ENCODE results near the gene ACOT8.

The ACOT8 gene

DNA sequence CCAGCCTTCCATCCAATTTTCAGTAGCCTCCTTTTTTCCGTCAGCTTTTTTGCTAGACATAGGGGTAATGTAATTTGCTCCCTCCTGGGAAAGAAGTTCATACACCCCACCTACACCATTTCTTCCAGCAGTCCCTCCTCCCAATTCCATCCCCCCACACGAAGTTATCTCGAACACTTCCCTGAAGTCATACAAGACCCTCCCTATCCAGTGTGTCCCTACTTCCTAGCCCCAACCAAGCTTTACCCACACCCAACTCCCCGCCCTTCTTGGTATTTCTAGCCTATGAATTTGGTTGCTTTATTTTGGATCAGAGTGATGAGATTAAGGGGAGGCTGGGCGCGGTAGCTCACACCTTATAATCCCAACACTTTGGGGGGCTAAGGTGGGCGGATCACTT, 43.7 kb downstream of the ACOT8 start:
- H2AFZ ChIP-seq (ENCODE audit: low read depth, low read length) = no peak overlapping the region
- no peak for ATAC-seq (ENCODE audit: insufficient read depth, low read depth)
- H3K27ac ChIP-seq (ENCODE audit: low read length) = peak overlapping the region; percentile 83
- H3K9ac ChIP-seq (ENCODE audit: low read depth, low read length) = peak overlapping the region; percentile 88
- H3K4me3 ChIP-seq (ENCODE audit: low read depth in 1 of 2, low read length in 2 of 2) = peak overlapping the region; percentile 61 to 80; a peak in 3 of 4 replicates
- H3K4me2 ChIP-seq (ENCODE audit: insufficient read depth, low read length) = peak overlapping the region; percentile 78
- no peaks in the 10 kb centered on the region for H3K27me3 ChIP-seq (ENCODE audit: insufficient read depth, low read length, poor library complexity)
- no peak for DNase-seq
- H3K36me3 ChIP-seq (ENCODE audit: insufficient read depth, low read length) = peaks cover 69% of the 10 kb centered on the region
- H4K20me1 ChIP-seq (ENCODE audit: insufficient read depth, low read length) = peaks cover 14% of the 10 kb centered on the region; the same call in 1 of the 2 replicates
- peaks cover 34% of the 10 kb centered on the region for H3K4me1 ChIP-seq (ENCODE audit: insufficient read depth, low read length)
- H3K79me2 ChIP-seq (ENCODE audit: insufficient read depth, low read length) = peaks cover 29% of the 10 kb centered on the region
- no peaks in the 10 kb centered on the region for H3K9me3 ChIP-seq (ENCODE audit: insufficient read depth, low read length, severe bottlenecking)
- no peak for TF ChIP-seq EZH2 (IDR thresholded peaks at IDR 0.05; ENCODE audit: borderline replicate concordance, low read depth, low read length, severe bottlenecking)
- TF ChIP-seq, protein P1, sequence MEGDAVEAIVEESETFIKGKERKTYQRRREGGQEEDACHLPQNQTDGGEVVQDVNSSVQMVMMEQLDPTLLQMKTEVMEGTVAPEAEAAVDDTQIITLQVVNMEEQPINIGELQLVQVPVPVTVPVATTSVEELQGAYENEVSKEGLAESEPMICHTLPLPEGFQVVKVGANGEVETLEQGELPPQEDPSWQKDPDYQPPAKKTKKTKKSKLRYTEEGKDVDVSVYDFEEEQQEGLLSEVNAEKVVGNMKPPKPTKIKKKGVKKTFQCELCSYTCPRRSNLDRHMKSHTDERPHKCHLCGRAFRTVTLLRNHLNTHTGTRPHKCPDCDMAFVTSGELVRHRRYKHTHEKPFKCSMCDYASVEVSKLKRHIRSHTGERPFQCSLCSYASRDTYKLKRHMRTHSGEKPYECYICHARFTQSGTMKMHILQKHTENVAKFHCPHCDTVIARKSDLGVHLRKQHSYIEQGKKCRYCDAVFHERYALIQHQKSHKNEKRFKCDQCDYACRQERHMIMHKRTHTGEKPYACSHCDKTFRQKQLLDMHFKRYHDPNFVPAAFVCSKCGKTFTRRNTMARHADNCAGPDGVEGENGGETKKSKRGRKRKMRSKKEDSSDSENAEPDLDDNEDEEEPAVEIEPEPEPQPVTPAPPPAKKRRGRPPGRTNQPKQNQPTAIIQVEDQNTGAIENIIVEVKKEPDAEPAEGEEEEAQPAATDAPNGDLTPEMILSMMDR (IDR thresholded peaks at IDR 0.05; ENCODE audit: borderline replicate concordance, extremely low read depth, low read length, poor library complexity, severe bottlenecking) = no peak

DNA sequence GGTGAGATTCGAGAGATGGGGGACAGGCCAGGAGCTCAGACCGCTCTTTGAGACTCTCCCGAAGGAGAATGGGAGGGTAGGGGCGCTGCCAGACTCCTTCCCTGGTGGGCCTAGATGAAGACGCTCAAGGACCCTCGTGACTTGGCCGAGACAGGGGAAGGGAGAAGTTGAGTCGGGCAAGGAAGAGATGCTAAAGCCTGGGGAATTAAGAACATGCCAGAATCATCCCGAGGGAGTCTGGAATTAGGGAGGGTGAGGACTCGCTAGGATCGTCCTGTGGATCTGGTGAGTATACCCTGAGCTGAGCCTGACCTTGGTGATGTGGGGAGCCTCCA, 44.2 kb downstream of the ACOT8 start:
- peak overlapping the region; percentile 61 to 80 for H3K4me3 ChIP-seq (ENCODE audit: low read depth in 1 of 2, low read length in 2 of 2)
- H3K79me2 ChIP-seq (ENCODE audit: insufficient read depth, low read length) = peaks cover 29% of the 10 kb centered on the region
- H3K9me3 ChIP-seq (ENCODE audit: insufficient read depth, low read length, severe bottlenecking) = no peaks in the 10 kb centered on the region
- no peak for ATAC-seq (ENCODE audit: insufficient read depth, low read depth)
- peak overlapping the region; percentile 88 for H3K9ac ChIP-seq (ENCODE audit: low read depth, low read length)
- H3K27me3 ChIP-seq (ENCODE audit: insufficient read depth, low read length, poor library complexity) = no peaks in the 10 kb centered on the region
- DNase-seq = no peak
- no peak for TF ChIP-seq EZH2 (IDR thresholded peaks at IDR 0.05; ENCODE audit: borderline replicate concordance, low read depth, low read length, severe bottlenecking)
- TF ChIP-seq, protein P1 (IDR thresholded peaks at IDR 0.05; ENCODE audit: borderline replicate concordance, extremely low read depth, low read length, poor library complexity, severe bottlenecking) = no peak
- H4K20me1 ChIP-seq (ENCODE audit: insufficient read depth, low read length) = peaks cover 14% of the 10 kb centered on the region; the same call in 1 of the 2 replicates
- peak overlapping the region; percentile 78 for H3K4me2 ChIP-seq (ENCODE audit: insufficient read depth, low read length)
- peaks cover 34% of the 10 kb centered on the region for H3K4me1 ChIP-seq (ENCODE audit: insufficient read depth, low read length)
- H2AFZ ChIP-seq (ENCODE audit: low read depth, low read length) = peak overlapping the region; percentile 77
- H3K36me3 ChIP-seq (ENCODE audit: insufficient read depth, low read length) = peaks cover 73% of the 10 kb centered on the region
- peak overlapping the region; percentile 83 for H3K27ac ChIP-seq (ENCODE audit: low read length)

DNA sequence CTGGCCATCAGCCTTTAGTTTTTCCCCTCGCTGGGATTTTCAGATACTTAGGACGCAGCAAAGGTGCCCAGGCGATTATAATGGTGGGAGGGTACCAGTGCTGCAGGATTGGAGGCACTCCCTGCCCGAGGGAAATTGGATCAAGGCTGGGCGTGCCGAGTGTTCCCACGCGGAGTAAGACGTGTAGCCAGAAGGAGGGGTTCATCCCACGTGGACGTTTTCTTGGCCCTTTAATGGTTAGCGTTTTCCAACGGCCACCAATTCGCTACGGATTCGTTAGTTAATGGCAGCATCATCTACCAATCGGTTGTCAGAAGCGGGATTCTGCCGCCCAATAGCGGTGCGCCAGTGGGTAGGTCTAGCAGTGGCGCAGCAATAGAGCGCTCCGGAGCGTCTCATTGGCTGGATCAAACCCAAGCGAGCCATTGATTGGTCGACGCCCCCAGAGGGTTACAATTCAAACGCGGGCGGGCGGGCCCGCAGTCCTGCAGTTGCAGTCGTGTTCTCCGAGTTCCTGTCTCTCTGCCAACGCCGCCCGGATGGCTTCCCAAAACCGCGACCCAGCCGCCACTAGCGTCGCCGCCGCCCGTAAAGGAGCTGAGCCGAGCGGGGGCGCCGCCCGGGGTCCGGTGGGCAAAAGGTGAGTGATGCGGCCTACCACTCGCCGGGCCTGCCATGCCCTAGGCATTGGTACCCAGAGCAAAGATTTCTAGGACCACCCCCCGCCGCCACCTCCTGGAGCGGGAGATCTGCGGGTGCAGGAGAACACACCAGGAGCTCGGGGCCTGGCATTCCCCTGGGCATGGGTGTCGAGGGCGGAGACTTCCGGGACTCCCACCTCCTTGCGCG, 44.8 kb downstream of the ACOT8 start, which contains the start of gene UBE2C:
Gene UBE2C (plus strand): TSS at position 488 of the 849 bp plus-strand sequence. CDS start 52 bp downstream, at position 540.
- Histone ChIP-seq H3K9ac (ENCODE audit: low read depth, low read length) (peak within 1 kb of the TSS; percentile 88), H4K20me1 (ENCODE audit: insufficient read depth, low read length) (peaks cover 14% of the 10 kb centered on the region; the same call in 1 of the 2 replicates), H3K27ac (ENCODE audit: low read length) (peak within 1 kb of the TSS; percentile 83), H3K79me2 (ENCODE audit: insufficient read depth, low read length) (peaks cover 29% of the 10 kb centered on the region), H3K27me3 (ENCODE audit: insufficient read depth, low read length, poor library complexity) (no peaks in the 10 kb centered on the region), H3K4me3 (ENCODE audit: low read depth in 1 of 2, low read length in 2 of 2) (peak within 1 kb of the TSS; percentile 61 to 80), H3K4me2 (ENCODE audit: insufficient read depth, low read length) (peak within 1 kb of the TSS; percentile 78), H2AFZ (ENCODE audit: low read depth, low read length) (peak within 1 kb of the TSS; percentile 77), H3K9me3 (ENCODE audit: insufficient read depth, low read length, severe bottlenecking) (no peaks in the 10 kb centered on the region), H3K4me1 (ENCODE audit: insufficient read depth, low read length) (peaks cover 34% of the 10 kb centered on the region), H3K36me3 (ENCODE audit: insufficient read depth, low read length) (peaks cover 79% of the 10 kb centered on the region)
- peak; percentile 99 for ATAC-seq (ENCODE audit: insufficient read depth, low read depth)
- TF ChIP-seq, protein P1 (IDR thresholded peaks at IDR 0.05; ENCODE audit: borderline replicate concordance, extremely low read depth, low read length, poor library complexity, severe bottlenecking) = peak; percentile 6
- no peak for TF ChIP-seq EZH2 (IDR thresholded peaks at IDR 0.05; ENCODE audit: borderline replicate concordance, low read depth, low read length, severe bottlenecking)
- peak; percentile 99 for DNase-seq
